ENCODE measurements around the gene CDH11.

CDH11 gene

GRCh38 chr16:65113441-65113840 lies 8.4 kb downstream of the CDH11 start:
- DNase-seq (ENCODE audit: low read depth in 1 of 2, low spot score in 1 of 2) = no peak
- Histone ChIP-seq H3K27ac (replicated peaks) (no peak overlapping the region), H3K4me3 (replicated peaks; ENCODE audit: insufficient read depth, low read length) (no peak overlapping the region), H3K27me3 (ENCODE audit: insufficient read depth, poor library complexity, severe bottlenecking) (no peaks in the 10 kb centered on the region)
- TF ChIP-seq CTCF (IDR thresholded peaks at IDR 0.05; ENCODE audit: insufficient read depth, low read length) = no peak
- TF ChIP-seq SPI1 (IDR thresholded peaks at IDR 0.05; ENCODE audit: borderline replicate concordance, low read depth) = no peak
- TF ChIP-seq POLR2AphosphoS5 (IDR thresholded peaks at IDR 0.05; ENCODE audit: low read depth) = no peak
- no peak for TF ChIP-seq REST (IDR thresholded peaks at IDR 0.05; ENCODE audit: insufficient replicate concordance, low read depth)
- TF ChIP-seq GABPA (IDR thresholded peaks at IDR 0.05; ENCODE audit: low read depth) = no peak

- TF ChIP-seq POLR2AphosphoS5 (IDR thresholded peaks at IDR 0.05; ENCODE audit: low read depth) (no peak), CTCF (IDR thresholded peaks at IDR 0.05; ENCODE audit: insufficient read depth, low read length) (no peak), SPI1 (IDR thresholded peaks at IDR 0.05; ENCODE audit: borderline replicate concordance, low read depth) (no peak), GABPA (IDR thresholded peaks at IDR 0.05; ENCODE audit: low read depth) (no peak), REST (IDR thresholded peaks at IDR 0.05; ENCODE audit: insufficient replicate concordance, low read depth) (no peak)
- no peak for DNase-seq (ENCODE audit: low read depth in 1 of 2, low spot score in 1 of 2)
- no peaks in the 10 kb centered on the region for H3K27me3 ChIP-seq (ENCODE audit: insufficient read depth, poor library complexity, severe bottlenecking)
- no peak overlapping the region for H3K27ac ChIP-seq (replicated peaks)
- no peak overlapping the region for H3K4me3 ChIP-seq (replicated peaks; ENCODE audit: insufficient read depth, low read length)
These were observed 10.6 kb downstream of the CDH11 start for GRCh38 chr16:65111306-65111705.

- TF ChIP-seq POLR2AphosphoS5 (IDR thresholded peaks at IDR 0.05; ENCODE audit: low read depth) = no peak
- no peak for TF ChIP-seq CTCF (IDR thresholded peaks at IDR 0.05; ENCODE audit: insufficient read depth, low read length)
- TF ChIP-seq REST (IDR thresholded peaks at IDR 0.05; ENCODE audit: insufficient replicate concordance, low read depth) = no peak
- no peak for TF ChIP-seq GABPA (IDR thresholded peaks at IDR 0.05; ENCODE audit: low read depth)
- no peak for TF ChIP-seq SPI1 (IDR thresholded peaks at IDR 0.05; ENCODE audit: borderline replicate concordance, low read depth)
- Histone ChIP-seq H3K27ac (replicated peaks) (no peak overlapping the region), H3K4me3 (replicated peaks; ENCODE audit: insufficient read depth, low read length) (no peak overlapping the region), H3K27me3 (ENCODE audit: insufficient read depth, poor library complexity, severe bottlenecking) (no peaks in the 10 kb centered on the region)
- no peak for DNase-seq (ENCODE audit: low read depth in 1 of 2, low spot score in 1 of 2)
These were observed 15.1 kb downstream of the CDH11 start for GRCh38 chr16:65106757-65107156.
